A549 (cell line): Measurements from ENCODE around the gene CX3CL1. TPM values are rescaled to one million over a fixed set of nuclear protein-coding genes. Genes with fewer than 3 reads are reported as not detected.

Source experiments
- ATAC-seq, 2 experiments: fragments of 200-7000 bp in 1 of 2; fragments of >200 bp in 1 of 2; cut with Nextera tagmentation in 1 of 2; cut with Tn5 transposase in 1 of 2; 3 replicates each; pipeline versions ENCODE4 v1.8.0 to v1.9.1; 2018 to 2020; ENCODE audit warnings: mild to moderate bottlenecking in 1 of 2, moderate library complexity in 1 of 2
- CTCF ChIA-PET: fragments of 300-600 bp; sonication (Branson Sonifier 250); formaldehyde crosslinking; extraction: SDS; loops from one replicate; lab custom pipeline; 2021; ENCODE audit warnings: antibody characterized with exemption, inconsistent platforms; lab: Yijun Ruan, JAX
- POLR2A ChIA-PET: fragments of 350-600 bp; formaldehyde crosslinking; extraction: SDS; loops from one replicate; lab custom pipeline; 2021; ENCODE audit warnings: antibody characterized with exemption, inconsistent platforms; lab: Yijun Ruan, JAX
- DNase-seq, 2 experiments: peaks; one replicate each; pipeline versions ENCODE4 v3.0.0 to v3.0.0-alpha.2; 2011 to 2016; ENCODE audit warnings: low read depth in 1 of 2, low spot score in 1 of 2
- FAIRE-seq: peaks from 2 replicates; lab custom pipeline; 2011; peaks lifted over from hg19 to GRCh38; lab: Jason Lieb, UNC
- H3K27ac ChIP-seq, 2 experiments: fragments of >200 bp; sonication (Bioruptor Twin); formaldehyde crosslinking; 3 replicates each; pipeline ENCODE4 v1.5.1; 2016 to 2017
- H3K4me1 ChIP-seq: fragments of >200 bp; sonication (Bioruptor Twin); formaldehyde crosslinking; 3 replicates; pipeline ENCODE4 v1.6.1; 2016
- H3K4me2 ChIP-seq: fragments of >200 bp; sonication (Bioruptor Twin); formaldehyde crosslinking; 3 replicates; pipeline ENCODE4 v1.6.1; 2016
- H3K4me3 ChIP-seq: fragments of >200 bp; sonication (Bioruptor Twin); formaldehyde crosslinking; 3 replicates; pipeline ENCODE4 v1.5.1; 2016
- H3K9me3 ChIP-seq: fragments of >200 bp; sonication (Bioruptor Twin); formaldehyde crosslinking; 3 replicates; pipeline ENCODE4 v1.6.1; 2016
- FOSB ChIP-seq: fragments of 250-450 bp; sonication (Bioruptor Pico); IDR thresholded peaks from 2 replicates; pipeline ENCODE4 v1.5.0; 2020; ENCODE audit warnings: mild to moderate bottlenecking, moderate library complexity
- FOXS1 ChIP-seq: fragments of 250-450 bp; sonication (Bioruptor Pico); IDR thresholded peaks from 2 replicates; pipeline ENCODE4 v1.5.0; 2020; ENCODE audit warnings: mild to moderate bottlenecking, moderate library complexity
- HDAC2 ChIP-seq: fragments of 200-600 bp; sonication (generic); IDR thresholded peaks from 2 replicates; pipeline ENCODE4 v1.6.1; 2016
- HEYL ChIP-seq: fragments of 250-450 bp; sonication (Bioruptor Pico); IDR thresholded peaks from 2 replicates; pipeline ENCODE4 v1.8.0; 2021; ENCODE audit warnings: mild to moderate bottlenecking, moderate library complexity
- KDM1A ChIP-seq: fragments of 200-600 bp; sonication (generic); IDR thresholded peaks from 2 replicates; pipeline ENCODE4 v1.6.1; 2016; ENCODE audit warnings: low read depth, mild to moderate bottlenecking
- KDM5A ChIP-seq: fragments of 200-600 bp; sonication (generic); IDR thresholded peaks from 2 replicates; pipeline ENCODE4 v1.6.1; 2016; ENCODE audit warnings: antibody characterized with exemption, mild to moderate bottlenecking
- NFE2L2 ChIP-seq: fragments of 150-350 bp; conservative IDR thresholded peaks from 2 replicates; pipeline ENCODE4 v1.6.1; 2014; ENCODE audit warnings: low read length
- NPAS2 ChIP-seq: fragments of 250-450 bp; sonication (Bioruptor Pico); IDR thresholded peaks from 2 replicates; pipeline ENCODE4 v1.8.0; 2022; ENCODE audit warnings: mild to moderate bottlenecking, moderate library complexity, borderline replicate concordance
- PHF8 ChIP-seq: fragments of 200-600 bp; sonication (generic); IDR thresholded peaks from 2 replicates; pipeline ENCODE4 v1.6.1; 2016; ENCODE audit warnings: low read depth, mild to moderate bottlenecking, antibody characterized with exemption, moderate library complexity, borderline replicate concordance
- POLR2A ChIP-seq: IDR thresholded peaks from 2 replicates; pipeline ENCODE4 v1.6.1; 2012; ENCODE audit warnings: mild to moderate bottlenecking, low read length
- RFX5 ChIP-seq: fragments of 450-650 bp; IDR thresholded peaks from 2 replicates; pipeline ENCODE4 v1.7.1; 2014; ENCODE audit warnings: antibody characterized with exemption, mild to moderate bottlenecking, moderate library complexity
- RNF2 ChIP-seq: fragments of 200-600 bp; sonication (generic); IDR thresholded peaks from 2 replicates; pipeline ENCODE4 v1.6.1; 2016; ENCODE audit warnings: low read depth, mild to moderate bottlenecking, antibody characterized with exemption, moderate library complexity, borderline replicate concordance
- TP53 ChIP-seq: fragments of 250-450 bp; sonication (Bioruptor Pico); IDR thresholded peaks from 2 replicates; pipeline ENCODE4 v1.5.0; 2021; ENCODE audit warnings: mild to moderate bottlenecking, moderate library complexity
- ZFP36 ChIP-seq: fragments of 450-650 bp; IDR thresholded peaks from 2 replicates; pipeline ENCODE4 v1.6.1; 2014; ENCODE audit warnings: borderline replicate concordance; ENCODE audit not compliant: partially characterized antibody
- WGBS: methylation state at CpG from one replicate; pipeline ENCODE4 v1.1.6; 2017; ENCODE audit errors: missing lambda C conversion rate; 5-methylcytosine and 5-hydroxymethylcytosine counted together
- polyA plus RNA-seq, 4 experiments: library from polyadenylated mRNA; depleted of rRNA in 3 of 4; stranded (reverse); fragments of >200 nt; fragmentation: RNase III in 1 of 4; extraction: RNeasy Plus Mini Kit Qiagen cat#74134 plus additional on column Dnase treatment in 1 of 4; gene quantifications; 2 replicates in 3 of 4; 3 replicates in 1 of 4; pipeline ENCODE4 v1.2.3, GENCODE V29; 2011 to 2017
- TF ChIP-seq, protein P1 (sequence below): fragments of 150-350 bp; IDR thresholded peaks from 2 replicates; pipeline ENCODE4 v1.6.1; 2014; ENCODE audit warnings: low read depth, mild to moderate bottlenecking, low read length
- TF ChIP-seq, protein P2 (sequence below): fragments of >200 bp; sonication (Bioruptor Twin); formaldehyde crosslinking; IDR thresholded peaks from 3 replicates; pipeline ENCODE4 v1.6.1; 2016
- TF ChIP-seq, protein P3 (sequence below): fragments of 450-650 bp; IDR thresholded peaks from 2 replicates; pipeline ENCODE4 v1.6.1; 2014; ENCODE audit warnings: antibody characterized with exemption
- TF ChIP-seq, protein P4 (sequence below): IDR thresholded peaks from 2 replicates; pipeline ENCODE4 v1.6.1; 2012
- TF ChIP-seq, protein P5 (sequence below): IDR thresholded peaks from 2 replicates; pipeline ENCODE4 v1.6.1; 2012
- TF ChIP-seq, protein P6 (sequence below): IDR thresholded peaks from 2 replicates; pipeline ENCODE4 v1.6.1; 2012; ENCODE audit warnings: low read depth, borderline replicate concordance
- TF ChIP-seq, protein P7 (sequence below): fragments of 250-450 bp; sonication (Bioruptor Pico); IDR thresholded peaks from 2 replicates; pipeline ENCODE4 v1.5.0; 2021; ENCODE audit warnings: mild to moderate bottlenecking, moderate library complexity, borderline replicate concordance
- TF ChIP-seq, protein P8 (sequence below): fragments of 200-600 bp; sonication (generic); IDR thresholded peaks from 2 replicates; pipeline ENCODE4 v1.6.1; 2016; ENCODE audit warnings: antibody characterized with exemption, mild to moderate bottlenecking, moderate library complexity
- TF ChIP-seq, protein P9 (sequence below): fragments of >200 bp; sonication (Bioruptor Twin); formaldehyde crosslinking; IDR thresholded peaks from 2 replicates; pipeline ENCODE4 v1.6.1; 2016
- TF ChIP-seq, protein P10 (sequence below): fragments of >200 bp; sonication (Bioruptor Twin); formaldehyde crosslinking; IDR thresholded peaks from 3 replicates; pipeline ENCODE4 v1.5.1; 2016

Gene CX3CL1
- polyA plus RNA-seq, 2 of the 4 experiments (the other 2 are of a cell fraction) = 0.08 to 0.10 TPM

DNA sequence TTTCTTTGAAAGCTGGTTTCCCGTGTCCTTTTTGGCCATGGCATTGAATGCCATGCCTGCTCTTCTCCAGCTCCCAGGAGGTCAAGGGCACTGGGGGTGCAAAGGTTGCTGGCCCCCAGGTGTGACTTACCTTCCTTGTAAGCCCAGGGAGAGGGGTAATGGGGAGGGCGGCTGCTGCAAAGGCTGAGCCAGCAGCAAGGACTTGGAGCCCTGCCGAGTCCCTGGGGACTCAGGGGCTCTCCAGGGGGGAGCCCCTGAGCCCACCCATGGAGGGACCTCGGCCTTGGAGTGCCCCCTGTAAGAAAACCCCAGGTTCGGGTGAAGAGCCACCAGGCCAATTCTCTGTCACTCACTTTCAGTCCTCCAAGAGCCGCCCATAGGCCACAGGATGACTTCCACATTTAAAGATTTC is 19.6 kb upstream of the CX3CL1 start:
- no peak overlapping the region for H3K4me2 ChIP-seq
- no peak for FAIRE-seq
- POLR2A ChIA-PET = no interaction called here
- no peak overlapping the region for H3K4me3 ChIP-seq
- no peak overlapping the region for H3K27ac ChIP-seq
- no peak for DNase-seq
- H3K9me3 ChIP-seq = no peaks in the 10 kb centered on the region; the same call in 2 of the 3 replicates
- no peak for TF ChIP-seq POLR2A
- no peak for TF ChIP-seq HEYL (CRISPR knock-in tag)
- TF ChIP-seq, protein P1, sequence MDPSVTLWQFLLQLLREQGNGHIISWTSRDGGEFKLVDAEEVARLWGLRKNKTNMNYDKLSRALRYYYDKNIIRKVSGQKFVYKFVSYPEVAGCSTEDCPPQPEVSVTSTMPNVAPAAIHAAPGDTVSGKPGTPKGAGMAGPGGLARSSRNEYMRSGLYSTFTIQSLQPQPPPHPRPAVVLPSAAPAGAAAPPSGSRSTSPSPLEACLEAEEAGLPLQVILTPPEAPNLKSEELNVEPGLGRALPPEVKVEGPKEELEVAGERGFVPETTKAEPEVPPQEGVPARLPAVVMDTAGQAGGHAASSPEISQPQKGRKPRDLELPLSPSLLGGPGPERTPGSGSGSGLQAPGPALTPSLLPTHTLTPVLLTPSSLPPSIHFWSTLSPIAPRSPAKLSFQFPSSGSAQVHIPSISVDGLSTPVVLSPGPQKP = no peak
- TF ChIP-seq KDM5A = no peak
- TF ChIP-seq, protein P2, sequence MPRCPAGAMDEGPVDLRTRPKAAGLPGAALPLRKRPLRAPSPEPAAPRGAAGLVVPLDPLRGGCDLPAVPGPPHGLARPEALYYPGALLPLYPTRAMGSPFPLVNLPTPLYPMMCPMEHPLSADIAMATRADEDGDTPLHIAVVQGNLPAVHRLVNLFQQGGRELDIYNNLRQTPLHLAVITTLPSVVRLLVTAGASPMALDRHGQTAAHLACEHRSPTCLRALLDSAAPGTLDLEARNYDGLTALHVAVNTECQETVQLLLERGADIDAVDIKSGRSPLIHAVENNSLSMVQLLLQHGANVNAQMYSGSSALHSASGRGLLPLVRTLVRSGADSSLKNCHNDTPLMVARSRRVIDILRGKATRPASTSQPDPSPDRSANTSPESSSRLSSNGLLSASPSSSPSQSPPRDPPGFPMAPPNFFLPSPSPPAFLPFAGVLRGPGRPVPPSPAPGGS = no peak
- TF ChIP-seq TP53 = no peak
- TF ChIP-seq, protein P3, sequence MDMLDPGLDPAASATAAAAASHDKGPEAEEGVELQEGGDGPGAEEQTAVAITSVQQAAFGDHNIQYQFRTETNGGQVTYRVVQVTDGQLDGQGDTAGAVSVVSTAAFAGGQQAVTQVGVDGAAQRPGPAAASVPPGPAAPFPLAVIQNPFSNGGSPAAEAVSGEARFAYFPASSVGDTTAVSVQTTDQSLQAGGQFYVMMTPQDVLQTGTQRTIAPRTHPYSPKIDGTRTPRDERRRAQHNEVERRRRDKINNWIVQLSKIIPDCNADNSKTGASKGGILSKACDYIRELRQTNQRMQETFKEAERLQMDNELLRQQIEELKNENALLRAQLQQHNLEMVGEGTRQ = no peak
- TF ChIP-seq, protein P4, sequence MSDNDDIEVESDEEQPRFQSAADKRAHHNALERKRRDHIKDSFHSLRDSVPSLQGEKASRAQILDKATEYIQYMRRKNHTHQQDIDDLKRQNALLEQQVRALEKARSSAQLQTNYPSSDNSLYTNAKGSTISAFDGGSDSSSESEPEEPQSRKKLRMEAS = no peak
- no peak for TF ChIP-seq ZFP36
- no peak for TF ChIP-seq FOXS1 (CRISPR knock-in tag)
- TF ChIP-seq FOSB (CRISPR knock-in tag) = no peak
- no peak for TF ChIP-seq RNF2
- no peak for TF ChIP-seq KDM1A
- H3K4me1 ChIP-seq = peaks cover 10% of the 10 kb centered on the region; the same call in 2 of the 3 replicates
- CTCF ChIA-PET = interaction anchor here (0.7 to 3.2 kb wide), 5 partner anchors 25 to 65 kb away, joined by 3 to 17 read pairs (median 3); no protein-coding TSS in a partner anchor
- ATAC-seq = no peak
- 62% methylated on average over 3 of the region's 6 CpGs for WGBS

DNA sequence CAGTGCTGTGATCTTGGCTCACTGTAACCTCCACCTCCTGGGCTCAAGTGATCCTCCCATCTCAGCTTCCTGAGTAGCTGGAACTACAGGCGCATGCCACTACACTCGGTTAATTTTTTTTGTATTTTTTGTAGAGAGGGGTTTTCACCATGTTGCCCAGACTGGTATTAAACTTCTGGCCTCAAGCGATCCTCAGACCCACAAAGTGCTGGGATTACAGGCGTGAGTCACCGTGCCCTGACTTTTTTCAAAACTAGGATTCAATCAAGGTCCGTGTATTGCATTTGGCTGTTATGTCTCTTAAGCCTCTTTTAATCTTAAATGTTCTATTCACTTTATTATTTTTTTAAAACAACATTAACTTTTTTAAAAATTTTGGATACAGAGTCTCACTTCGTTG is 18.0 kb upstream of the CX3CL1 start:
- FAIRE-seq (no peak), DNase-seq (no peak), ATAC-seq (no peak)
- Histone ChIP-seq H3K4me2 (no peak overlapping the region), H3K4me3 (no peak overlapping the region), H3K27ac (no peak overlapping the region), H3K4me1 (peaks cover 10% of the 10 kb centered on the region; the same call in 2 of the 3 replicates), H3K9me3 (no peaks in the 10 kb centered on the region)
- WGBS = 83% methylated on average over 7 of the region's 7 CpGs
- ChIA-PET POLR2A (no interaction called here), CTCF (interaction anchor here (3.2 kb wide), 1 partner anchor 64 kb away, joined by 17 read pairs; no protein-coding TSS in a partner anchor)
- TF ChIP-seq, protein P5, sequence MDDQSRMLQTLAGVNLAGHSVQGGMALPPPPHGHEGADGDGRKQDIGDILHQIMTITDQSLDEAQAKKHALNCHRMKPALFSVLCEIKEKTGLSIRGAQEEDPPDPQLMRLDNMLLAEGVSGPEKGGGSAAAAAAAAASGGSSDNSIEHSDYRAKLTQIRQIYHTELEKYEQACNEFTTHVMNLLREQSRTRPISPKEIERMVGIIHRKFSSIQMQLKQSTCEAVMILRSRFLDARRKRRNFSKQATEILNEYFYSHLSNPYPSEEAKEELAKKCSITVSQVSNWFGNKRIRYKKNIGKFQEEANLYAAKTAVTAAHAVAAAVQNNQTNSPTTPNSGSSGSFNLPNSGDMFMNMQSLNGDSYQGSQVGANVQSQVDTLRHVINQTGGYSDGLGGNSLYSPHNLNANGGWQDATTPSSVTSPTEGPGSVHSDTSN = no peak
- TF ChIP-seq NFE2L2 (no peak), NPAS2 (CRISPR knock-in tag) (no peak), HDAC2 (no peak), RNF2 (no peak), RFX5 (no peak), PHF8 (no peak)
- TF ChIP-seq, protein P6, sequence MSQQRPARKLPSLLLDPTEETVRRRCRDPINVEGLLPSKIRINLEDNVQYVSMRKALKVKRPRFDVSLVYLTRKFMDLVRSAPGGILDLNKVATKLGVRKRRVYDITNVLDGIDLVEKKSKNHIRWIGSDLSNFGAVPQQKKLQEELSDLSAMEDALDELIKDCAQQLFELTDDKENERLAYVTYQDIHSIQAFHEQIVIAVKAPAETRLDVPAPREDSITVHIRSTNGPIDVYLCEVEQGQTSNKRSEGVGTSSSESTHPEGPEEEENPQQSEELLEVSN = no peak
- TF ChIP-seq, protein P7, sequence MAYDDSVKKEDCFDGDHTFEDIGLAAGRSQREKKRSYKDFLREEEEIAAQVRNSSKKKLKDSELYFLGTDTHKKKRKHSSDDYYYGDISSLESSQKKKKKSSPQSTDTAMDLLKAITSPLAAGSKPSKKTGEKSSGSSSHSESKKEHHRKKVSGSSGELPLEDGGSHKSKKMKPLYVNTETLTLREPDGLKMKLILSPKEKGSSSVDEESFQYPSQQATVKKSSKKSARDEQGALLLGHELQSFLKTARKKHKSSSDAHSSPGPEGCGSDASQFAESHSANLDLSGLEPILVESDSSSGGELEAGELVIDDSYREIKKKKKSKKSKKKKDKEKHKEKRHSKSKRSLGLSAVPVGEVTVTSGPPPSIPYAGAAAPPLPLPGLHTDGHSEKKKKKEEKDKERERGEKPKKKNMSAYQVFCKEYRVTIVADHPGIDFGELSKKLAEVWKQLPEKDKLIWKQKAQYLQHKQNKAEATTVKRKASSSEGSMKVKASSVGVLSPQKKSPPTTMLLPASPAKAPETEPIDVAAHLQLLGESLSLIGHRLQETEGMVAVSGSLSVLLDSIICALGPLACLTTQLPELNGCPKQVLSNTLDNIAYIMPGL (CRISPR knock-in tag) = no peak
- TF ChIP-seq, protein P8, sequence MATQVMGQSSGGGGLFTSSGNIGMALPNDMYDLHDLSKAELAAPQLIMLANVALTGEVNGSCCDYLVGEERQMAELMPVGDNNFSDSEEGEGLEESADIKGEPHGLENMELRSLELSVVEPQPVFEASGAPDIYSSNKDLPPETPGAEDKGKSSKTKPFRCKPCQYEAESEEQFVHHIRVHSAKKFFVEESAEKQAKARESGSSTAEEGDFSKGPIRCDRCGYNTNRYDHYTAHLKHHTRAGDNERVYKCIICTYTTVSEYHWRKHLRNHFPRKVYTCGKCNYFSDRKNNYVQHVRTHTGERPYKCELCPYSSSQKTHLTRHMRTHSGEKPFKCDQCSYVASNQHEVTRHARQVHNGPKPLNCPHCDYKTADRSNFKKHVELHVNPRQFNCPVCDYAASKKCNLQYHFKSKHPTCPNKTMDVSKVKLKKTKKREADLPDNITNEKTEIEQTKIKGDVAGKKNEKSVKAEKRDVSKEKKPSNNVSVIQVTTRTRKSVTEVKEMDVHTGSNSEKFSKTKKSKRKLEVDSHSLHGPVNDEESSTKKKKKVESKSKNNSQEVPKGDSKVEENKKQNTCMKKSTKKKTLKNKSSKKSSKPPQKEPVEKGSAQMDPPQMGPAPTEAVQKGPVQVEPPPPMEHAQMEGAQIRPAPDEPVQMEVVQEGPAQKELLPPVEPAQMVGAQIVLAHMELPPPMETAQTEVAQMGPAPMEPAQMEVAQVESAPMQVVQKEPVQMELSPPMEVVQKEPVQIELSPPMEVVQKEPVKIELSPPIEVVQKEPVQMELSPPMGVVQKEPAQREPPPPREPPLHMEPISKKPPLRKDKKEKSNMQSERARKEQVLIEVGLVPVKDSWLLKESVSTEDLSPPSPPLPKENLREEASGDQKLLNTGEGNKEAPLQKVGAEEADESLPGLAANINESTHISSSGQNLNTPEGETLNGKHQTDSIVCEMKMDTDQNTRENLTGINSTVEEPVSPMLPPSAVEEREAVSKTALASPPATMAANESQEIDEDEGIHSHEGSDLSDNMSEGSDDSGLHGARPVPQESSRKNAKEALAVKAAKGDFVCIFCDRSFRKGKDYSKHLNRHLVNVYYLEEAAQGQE = no peak
- TF ChIP-seq, protein P9, sequence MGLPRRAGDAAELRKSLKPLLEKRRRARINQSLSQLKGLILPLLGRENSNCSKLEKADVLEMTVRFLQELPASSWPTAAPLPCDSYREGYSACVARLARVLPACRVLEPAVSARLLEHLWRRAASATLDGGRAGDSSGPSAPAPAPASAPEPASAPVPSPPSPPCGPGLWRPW = no peak
- TF ChIP-seq, protein P10, sequence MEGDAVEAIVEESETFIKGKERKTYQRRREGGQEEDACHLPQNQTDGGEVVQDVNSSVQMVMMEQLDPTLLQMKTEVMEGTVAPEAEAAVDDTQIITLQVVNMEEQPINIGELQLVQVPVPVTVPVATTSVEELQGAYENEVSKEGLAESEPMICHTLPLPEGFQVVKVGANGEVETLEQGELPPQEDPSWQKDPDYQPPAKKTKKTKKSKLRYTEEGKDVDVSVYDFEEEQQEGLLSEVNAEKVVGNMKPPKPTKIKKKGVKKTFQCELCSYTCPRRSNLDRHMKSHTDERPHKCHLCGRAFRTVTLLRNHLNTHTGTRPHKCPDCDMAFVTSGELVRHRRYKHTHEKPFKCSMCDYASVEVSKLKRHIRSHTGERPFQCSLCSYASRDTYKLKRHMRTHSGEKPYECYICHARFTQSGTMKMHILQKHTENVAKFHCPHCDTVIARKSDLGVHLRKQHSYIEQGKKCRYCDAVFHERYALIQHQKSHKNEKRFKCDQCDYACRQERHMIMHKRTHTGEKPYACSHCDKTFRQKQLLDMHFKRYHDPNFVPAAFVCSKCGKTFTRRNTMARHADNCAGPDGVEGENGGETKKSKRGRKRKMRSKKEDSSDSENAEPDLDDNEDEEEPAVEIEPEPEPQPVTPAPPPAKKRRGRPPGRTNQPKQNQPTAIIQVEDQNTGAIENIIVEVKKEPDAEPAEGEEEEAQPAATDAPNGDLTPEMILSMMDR = no peak
